Endothelial cell of umbilical vein (primary cell): ENCODE data around the gene KDR. TPM values are rescaled to one million over a fixed set of nuclear protein-coding genes. Genes with fewer than 3 reads are reported as not detected.

Experiments
- BruUV-seq: library from RNA; stranded (reverse); fragments of 400-500 nt; replicated peaks from 2 replicates; lab custom pipeline; 2021; lab: Mats Ljungman, UMichigan
- CTCF ChIA-PET: fragments of 300-600, 350-600 bp; sonication (Branson Sonifier 250); formaldehyde crosslinking; loops from one replicate; lab custom pipeline; 2021; ENCODE audit warnings: antibody characterized with exemption, inconsistent platforms; lab: Charles Lee
- POLR2A ChIA-PET: fragments of 300-600, 350-600 bp; sonication (Branson Sonifier 250); formaldehyde crosslinking; loops from one replicate; lab custom pipeline; 2021; ENCODE audit warnings: antibody characterized with exemption, inconsistent platforms; lab: Charles Lee
- DNase-seq: peaks from one replicate; pipeline ENCODE4 v3.0.0-alpha.2; 2011; ENCODE audit warnings: low read depth, low spot score
- FAIRE-seq: peaks from 2 replicates; lab custom pipeline; 2011; peaks lifted over from hg19 to GRCh38; lab: Jason Lieb, UNC
- H2AFZ ChIP-seq: 2 replicates; pipeline ENCODE4 v1.6.0; 2012; ENCODE audit warnings: low read depth, low read length, control low read depth, inconsistent platforms
- H3K27ac ChIP-seq: 2 replicates; pipeline ENCODE4 v1.5.1; 2011; ENCODE audit warnings: low read depth, mild to moderate bottlenecking, control low read depth, low read length, moderate library complexity; ENCODE audit not compliant: insufficient read depth
- H3K27me3 ChIP-seq, 2 experiments: 2 replicates each; pipeline versions ENCODE4 v1.6.0 to v1.6.1; 2011; ENCODE audit warnings: low read length in 2 of 2, mixed read lengths in 1 of 2; ENCODE audit not compliant: control insufficient read depth in 2 of 2, insufficient read depth in 2 of 2
- H3K36me3 ChIP-seq, 2 experiments: 2 replicates in 1 of 2; 3 replicates in 1 of 2; pipeline ENCODE4 v1.5.1; 2011; ENCODE audit warnings: low read length in 2 of 2, mild to moderate bottlenecking in 1 of 2, moderate library complexity in 1 of 2; ENCODE audit not compliant: control insufficient read depth in 2 of 2, insufficient read depth in 2 of 2; ENCODE audit errors: extremely low read depth in 1 of 2
- H3K4me1 ChIP-seq: 3 replicates; pipeline ENCODE4 v1.5.1; 2011; ENCODE audit warnings: mild to moderate bottlenecking, low read length; ENCODE audit not compliant: control insufficient read depth, insufficient read depth; ENCODE audit errors: extremely low read depth
- H3K4me2 ChIP-seq: 2 replicates; pipeline ENCODE4 v1.6.1; 2011; ENCODE audit warnings: low read length, control low read depth, mixed read lengths; ENCODE audit not compliant: insufficient read depth
- H3K4me3 ChIP-seq, 3 experiments: fragments of 200-600 bp in 1 of 3; sonication (generic), shearing (Covaris generic) in 1 of 3; replicated peaks in 1 of 3; 2 replicates each; pipeline ENCODE4 v1.5.1; 2011 to 2016; ENCODE audit warnings: control low read depth in 3 of 3, low read length in 3 of 3, mild to moderate bottlenecking in 2 of 3, inconsistent platforms in 1 of 3, low read depth in 1 of 3, moderate library complexity in 1 of 3; ENCODE audit not compliant: insufficient read depth in 1 of 3
- H3K79me2 ChIP-seq: 2 replicates; pipeline ENCODE4 v1.6.0; 2012; ENCODE audit warnings: low read length, inconsistent platforms; ENCODE audit not compliant: control insufficient read depth, insufficient read depth
- H3K9ac ChIP-seq: replicated peaks from 2 replicates; pipeline ENCODE3; 2011; ENCODE audit warnings: low read length, control low read depth; ENCODE audit not compliant: insufficient read depth; ENCODE audit errors: extremely low read depth
- H3K9me1 ChIP-seq: replicated peaks from 3 replicates; pipeline ENCODE4 v1.6.0; 2011; ENCODE audit warnings: mild to moderate bottlenecking, low read length; ENCODE audit not compliant: control insufficient read depth, insufficient read depth; ENCODE audit errors: extremely low read depth
- H3K9me3 ChIP-seq: replicated peaks from 2 replicates; pipeline ENCODE4 v1.5.1; 2012; ENCODE audit warnings: low read length, inconsistent platforms; ENCODE audit not compliant: control insufficient read depth, insufficient read depth
- H4K20me1 ChIP-seq: replicated peaks from 2 replicates; pipeline ENCODE3; 2011; ENCODE audit warnings: mild to moderate bottlenecking, low read length; ENCODE audit not compliant: control insufficient read depth, insufficient read depth; ENCODE audit errors: extremely low read depth
- EZH2 ChIP-seq: IDR thresholded peaks from 2 replicates; pipeline ENCODE4 v1.6.1; 2012; ENCODE audit warnings: borderline replicate concordance, low read depth, mild to moderate bottlenecking, moderate library complexity, low read length, inconsistent platforms; ENCODE audit not compliant: severe bottlenecking
- FOS ChIP-seq: IDR thresholded peaks from 2 replicates; pipeline ENCODE4 v1.6.1; 2011; ENCODE audit warnings: mild to moderate bottlenecking, low read length, moderate library complexity, borderline replicate concordance; ENCODE audit not compliant: insufficient read depth
- GATA2 ChIP-seq: IDR thresholded peaks from 2 replicates; pipeline ENCODE4 v1.7.0; 2011; ENCODE audit warnings: low read depth, mild to moderate bottlenecking, moderate library complexity, mixed read lengths, low read length; ENCODE audit not compliant: insufficient read length, insufficient read depth
- JUN ChIP-seq: IDR thresholded peaks from 2 replicates; pipeline ENCODE4 v1.6.1; 2011; ENCODE audit warnings: borderline replicate concordance, low read depth; ENCODE audit not compliant: insufficient read length, insufficient read depth
- MYC ChIP-seq: IDR thresholded peaks from one replicate; pipeline ENCODE4 v1.6.1; 2011; ENCODE audit warnings: mild to moderate bottlenecking, low read depth, low read length
- POLR2A ChIP-seq: IDR thresholded peaks from 2 replicates; pipeline ENCODE4 v1.6.1; 2012; ENCODE audit warnings: low read depth, mild to moderate bottlenecking, control low read depth, low read length
- POLR2AphosphoS5 ChIP-seq: IDR thresholded peaks from 2 replicates; pipeline ENCODE4 v1.6.1; 2012; ENCODE audit warnings: low read depth, mild to moderate bottlenecking, control low read depth, low read length, moderate library complexity; ENCODE audit not compliant: insufficient read depth
- dilution Hi-C: fragments of 300-500 bp; cut with MboI; formaldehyde crosslinking; loops from one replicate; pipeline ENCODE4 v1.15.0; 2019; ENCODE audit warnings: low sequenced_read_pairs; ENCODE audit not compliant: extremely low pct_ligation_motif_present
- intact Hi-C: fragments of 100-400 bp; cut with micrococcal nuclease; formaldehyde crosslinking; loops from one replicate; pipeline ENCODE4 v1.10.0; 2022
- polyA plus RNA-seq, 4 experiments: library from polyadenylated mRNA; depleted of rRNA in 3 of 4; stranded (reverse) in 3 of 4; unstranded in 1 of 4; fragments of >200 nt; gene quantifications; 2 replicates each; pipeline versions ENCODE4 v1.2.1 to v1.2.3, GENCODE V29; 2011 to 2012; ENCODE audit warnings: missing spikeins in 1 of 4
- total RNA-seq: library from RNA; stranded (reverse); gene quantifications from 2 replicates; pipeline ENCODE4 v1.2.3, GENCODE V29; 2021
- TF ChIP-seq, protein P1 (sequence below): IDR thresholded peaks from 2 replicates; pipeline ENCODE4 v1.6.1; 2011; ENCODE audit not compliant: insufficient read depth, insufficient read length
- TF ChIP-seq, protein P2 (sequence below), 2 donors: IDR thresholded peaks; 1 replicate in 1 of 2; 2 replicates in 1 of 2; pipeline ENCODE4 v1.5.1; 2011; ENCODE audit warnings: low read length in 2 of 2, mild to moderate bottlenecking in 2 of 2, moderate library complexity in 2 of 2, control low read depth in 1 of 2, inconsistent platforms in 1 of 2, low read depth in 1 of 2; ENCODE audit not compliant: insufficient read depth in 1 of 2; ENCODE audit errors: extremely low read depth in 1 of 2

Gene KDR
- total and polyA plus RNA-seq, 2 donors (not counting 3 experiments of a cell fraction or from before 2014, with no cell fraction given), result 80.5 to 145 TPM

DNA sequence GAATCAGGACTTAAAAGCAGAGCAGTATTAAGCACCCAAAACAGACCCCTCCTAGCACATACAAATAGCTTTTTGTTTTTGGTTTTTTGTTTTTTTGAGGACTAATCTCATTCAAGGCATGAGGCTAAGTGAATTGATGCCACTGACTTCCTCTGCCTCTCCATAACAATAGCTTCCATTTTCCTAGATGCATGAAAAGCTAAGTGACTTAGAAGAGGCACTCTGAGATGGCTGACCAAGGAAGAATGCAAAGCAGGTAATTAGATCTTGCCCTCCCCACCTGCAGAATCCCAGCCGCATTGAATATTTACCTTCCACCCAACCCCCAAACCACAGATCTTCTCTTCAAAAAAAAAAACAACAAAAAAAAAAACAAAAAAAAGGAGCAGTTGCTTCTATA is 7.4 kb upstream of the KDR start:
- TF ChIP-seq EZH2 (no peak), JUN (no peak), POLR2AphosphoS5 (no peak), FOS (no peak), POLR2A (no peak), MYC (no peak), GATA2 (no peak)
- TF ChIP-seq, protein P1, sequence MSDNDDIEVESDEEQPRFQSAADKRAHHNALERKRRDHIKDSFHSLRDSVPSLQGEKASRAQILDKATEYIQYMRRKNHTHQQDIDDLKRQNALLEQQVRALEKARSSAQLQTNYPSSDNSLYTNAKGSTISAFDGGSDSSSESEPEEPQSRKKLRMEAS, result no peak
- TF ChIP-seq, protein P2, sequence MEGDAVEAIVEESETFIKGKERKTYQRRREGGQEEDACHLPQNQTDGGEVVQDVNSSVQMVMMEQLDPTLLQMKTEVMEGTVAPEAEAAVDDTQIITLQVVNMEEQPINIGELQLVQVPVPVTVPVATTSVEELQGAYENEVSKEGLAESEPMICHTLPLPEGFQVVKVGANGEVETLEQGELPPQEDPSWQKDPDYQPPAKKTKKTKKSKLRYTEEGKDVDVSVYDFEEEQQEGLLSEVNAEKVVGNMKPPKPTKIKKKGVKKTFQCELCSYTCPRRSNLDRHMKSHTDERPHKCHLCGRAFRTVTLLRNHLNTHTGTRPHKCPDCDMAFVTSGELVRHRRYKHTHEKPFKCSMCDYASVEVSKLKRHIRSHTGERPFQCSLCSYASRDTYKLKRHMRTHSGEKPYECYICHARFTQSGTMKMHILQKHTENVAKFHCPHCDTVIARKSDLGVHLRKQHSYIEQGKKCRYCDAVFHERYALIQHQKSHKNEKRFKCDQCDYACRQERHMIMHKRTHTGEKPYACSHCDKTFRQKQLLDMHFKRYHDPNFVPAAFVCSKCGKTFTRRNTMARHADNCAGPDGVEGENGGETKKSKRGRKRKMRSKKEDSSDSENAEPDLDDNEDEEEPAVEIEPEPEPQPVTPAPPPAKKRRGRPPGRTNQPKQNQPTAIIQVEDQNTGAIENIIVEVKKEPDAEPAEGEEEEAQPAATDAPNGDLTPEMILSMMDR (IDR thresholded peaks at IDR 0.05; ENCODE audit: extremely low read depth in 1 of 2, insufficient read depth in 1 of 2, low read depth in 1 of 2, low read length in 2 of 2), result no peak
- Histone ChIP-seq H2AFZ (no peak overlapping the region), H3K9ac (no peak overlapping the region), H3K4me3 (no peak overlapping the region), H3K27me3 (no peaks in the 10 kb centered on the region), H3K4me1 (no peaks in the 10 kb centered on the region), H4K20me1 (no peaks in the 10 kb centered on the region), H3K79me2 (no peaks in the 10 kb centered on the region), H3K9me3 (no peaks in the 10 kb centered on the region), H3K36me3 (no peaks in the 10 kb centered on the region), H3K4me2 (no peak overlapping the region), H3K9me1 (no peaks in the 10 kb centered on the region), H3K27ac (no peak overlapping the region)
- no TSS peak for BruUV-seq
- CTCF ChIA-PET, result interaction anchor here (1.0 to 1.7 kb wide), 5 partner anchors 9 to 188 kb away, joined by 3 to 4 read pairs (median 3); no protein-coding TSS in a partner anchor
- FAIRE-seq, result no peak
- POLR2A ChIA-PET, result interaction anchor here (0.7 kb wide), 3 partner anchors 115 to 564 kb away, joined by 3 to 6 read pairs (median 3); no protein-coding TSS in a partner anchor
- dilution Hi-C loops (no loop called here), intact Hi-C loops (no loop called here)
- no peak for DNase-seq
